ENCODE data around the gene RALY. TPM values are rescaled to one million over a fixed set of nuclear protein-coding genes. Genes with fewer than 3 reads are reported as not detected.

RALY gene
- total RNA-seq, 1 experiment from 2014 or later = 119 TPM

- Histone ChIP-seq H3K4me1 (ENCODE audit: control insufficient read depth in 1 of 2, insufficient read depth in 2 of 2, low read length in 2 of 2) (peaks cover 6 to 15% of the 10 kb centered on the region in 2 experiments; a peak in 3 of 4 replicates), H3K4me2 (ENCODE audit: low read length) (no peak overlapping the region), H3K4me3 (replicated peaks in 1 of 2; ENCODE audit: low read depth in 1 of 2, low read length in 2 of 2) (no peak overlapping the region), H3K9me3 (ENCODE audit: control insufficient read depth in 1 of 2, insufficient read depth in 1 of 2, low read depth in 1 of 2, low read length in 2 of 2) (no peaks in the 10 kb centered on the region), H3K9me2 (ENCODE audit: insufficient read depth) (no peaks in the 10 kb centered on the region), H2AFZ (ENCODE audit: low read depth, low read length, poor library complexity, severe bottlenecking) (no peak overlapping the region), H3K9ac (ENCODE audit: low read length) (no peak overlapping the region), H3K27me3 (ENCODE audit: insufficient read depth, low read length) (no peaks in the 10 kb centered on the region), H3K27ac (ENCODE audit: low read depth, low read length) (no peak overlapping the region), H3K36me3 (ENCODE audit: control insufficient read depth in 1 of 2, insufficient read depth in 2 of 2, low read length in 2 of 2) (no peaks in the 10 kb centered on the region), H4K20me1 (ENCODE audit: insufficient read depth) (peaks cover 3% of the 10 kb centered on the region; the same call in 1 of the 2 replicates), H3K79me2 (ENCODE audit: insufficient read depth, low read length) (peaks cover 23% of the 10 kb centered on the region)
- intact Hi-C loops (cut with micrococcal nuclease) = no loop called here
- ChIA-PET RAD21 (ENCODE audit: low non-redundant PET in 1 of 2, low total read pairs in 2 of 2, uncharacterized antibody in 2 of 2, unreplicated experiment in 2 of 2) (no interaction called here), CTCF (no interaction called here), POLR2A (no interaction called here)
- TF ChIP-seq CTCF (IDR thresholded peaks at IDR 0.05 in 2 of 3, conservative IDR thresholded peaks at IDR 0.05 in 1 of 3; ENCODE audit: borderline replicate concordance in 1 of 3, insufficient read depth in 1 of 3, low read depth in 2 of 3, low read length in 2 of 3) (no peak), EZH2phosphoT487 (IDR thresholded peaks at IDR 0.05; ENCODE audit: borderline replicate concordance) (no peak), JUND (IDR thresholded peaks at IDR 0.05) (no peak), EZH2 (IDR thresholded peaks at IDR 0.05) (no peak), CEBPB (IDR thresholded peaks at IDR 0.05; ENCODE audit: low read depth) (no peak), POLR2AphosphoS5 (IDR thresholded peaks at IDR 0.05; ENCODE audit: low read depth, low read length) (no peak), ZBTB33 (IDR thresholded peaks at IDR 0.05; ENCODE audit: extremely low read depth, insufficient replicate concordance, low read length) (no peak), CBX3 (IDR thresholded peaks at IDR 0.05; ENCODE audit: low read depth) (no peak), EGR1 (IDR thresholded peaks at IDR 0.05; ENCODE audit: low read depth) (no peak), MAX (IDR thresholded peaks at IDR 0.05) (no peak), SIN3A (IDR thresholded peaks at IDR 0.05; ENCODE audit: low read depth) (no peak), POLR2A (IDR thresholded peaks at IDR 0.05; ENCODE audit: borderline replicate concordance, extremely low read depth, insufficient read depth, insufficient read length) (no peak), SP1 (IDR thresholded peaks at IDR 0.05; ENCODE audit: low read depth) (no peak), ZNF274 (IDR thresholded peaks at IDR 0.05; ENCODE audit: low read depth, low read length) (no peak)
- DNase-seq (ENCODE audit: low read depth, low spot score) (no peak), ATAC-seq (no peak)
- BruUV-seq (replicated peaks) = no TSS peak
These were observed 3.6 kb upstream of the RALY start for GRCh38 chr20:33990075-33990474.

All from HCT116 (cell line).